ENCODE data around the gene RETREG2.

RETREG2 gene

GRCh38 chr2:219216535-219216915, 38.5 kb downstream of the RETREG2 start:
- DNase-seq: no peak

- DNase-seq: no peak
These were observed 40.2 kb downstream of the RETREG2 start for GRCh38 chr2:219218217-219218731.

GRCh38 chr2:219218732-219219701, 40.9 kb downstream of the RETREG2 start, which contains the start of gene ABCB6:
Gene ABCB6 (minus strand): TSS chr2:219218958. CDS start chr2:219218673, 285 bp downstream.
- DNase-seq: peak; percentile 88

GRCh38 chr2:219219784-219220532, 41.9 kb downstream of the RETREG2 start:
- DNase-seq: no peak

GRCh38 chr2:219220652-219221402, 42.8 kb downstream of the RETREG2 start:
- DNase-seq: no peak

GRCh38 chr2:219221957-219222518, 44.0 kb downstream of the RETREG2 start:
- no peak for DNase-seq

- no peak for DNase-seq
These were observed 45.9 kb downstream of the RETREG2 start for GRCh38 chr2:219223831-219224610.

- no peak for DNase-seq
These were observed 47.3 kb downstream of the RETREG2 start for GRCh38 chr2:219225350-219225749.

GRCh38 chr2:219228041-219228910, 50.2 kb downstream of the RETREG2 start:
- DNase-seq: no peak

- no peak for DNase-seq
These were observed 50.8 kb downstream of the RETREG2 start for GRCh38 chr2:219228911-219229304.

- DNase-seq: peak; percentile 96
These were observed 51.4 kb downstream of the RETREG2 start, which contains the start of the genes ANKZF1 and ATG9A for GRCh38 chr2:219229305-219230058. Gene ANKZF1 (plus strand): TSS chr2:219229806. CDS start chr2:219230258, 452 bp downstream. Gene ATG9A (minus strand): TSS chr2:219229636. CDS start chr2:219228024, 1,612 bp downstream.

- peak; percentile 62 for DNase-seq
These were observed 52.0 kb downstream of the RETREG2 start for GRCh38 chr2:219230059-219230540.

GRCh38 chr2:219234331-219234730, 56.3 kb downstream of the RETREG2 start:
- DNase-seq: no peak

Data from activated CD4-positive, CD25-positive, alpha-beta regulatory T cell treated with anti-CD3 and anti-CD28 coated beads, Interleukin-2, amount 50 U/mL, for 72 hours (primary cell).